ENCODE measurements around the gene SPECC1L.

GRCh38 chr22:24326266-24326665, 55.6 kb downstream of the SPECC1L start:
- TF ChIP-seq, protein P1, sequence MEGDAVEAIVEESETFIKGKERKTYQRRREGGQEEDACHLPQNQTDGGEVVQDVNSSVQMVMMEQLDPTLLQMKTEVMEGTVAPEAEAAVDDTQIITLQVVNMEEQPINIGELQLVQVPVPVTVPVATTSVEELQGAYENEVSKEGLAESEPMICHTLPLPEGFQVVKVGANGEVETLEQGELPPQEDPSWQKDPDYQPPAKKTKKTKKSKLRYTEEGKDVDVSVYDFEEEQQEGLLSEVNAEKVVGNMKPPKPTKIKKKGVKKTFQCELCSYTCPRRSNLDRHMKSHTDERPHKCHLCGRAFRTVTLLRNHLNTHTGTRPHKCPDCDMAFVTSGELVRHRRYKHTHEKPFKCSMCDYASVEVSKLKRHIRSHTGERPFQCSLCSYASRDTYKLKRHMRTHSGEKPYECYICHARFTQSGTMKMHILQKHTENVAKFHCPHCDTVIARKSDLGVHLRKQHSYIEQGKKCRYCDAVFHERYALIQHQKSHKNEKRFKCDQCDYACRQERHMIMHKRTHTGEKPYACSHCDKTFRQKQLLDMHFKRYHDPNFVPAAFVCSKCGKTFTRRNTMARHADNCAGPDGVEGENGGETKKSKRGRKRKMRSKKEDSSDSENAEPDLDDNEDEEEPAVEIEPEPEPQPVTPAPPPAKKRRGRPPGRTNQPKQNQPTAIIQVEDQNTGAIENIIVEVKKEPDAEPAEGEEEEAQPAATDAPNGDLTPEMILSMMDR (IDR thresholded peaks at IDR 0.05), result no peak
- TF ChIP-seq POLR2AphosphoS5 (IDR thresholded peaks at IDR 0.05), result no peak

Measured in prostate gland (tissue), 2 donors.